Stimulated activated CD8-positive, alpha-beta memory T cell treated with anti-CD3 and anti-CD28 coated beads, Interleukin-12 subunit alpha, Interleukin-12 subunit beta, amount 100 ng/mL, for 24 hours (primary cell): ENCODE data around the gene DYSF.

Experiments used
- DNase-seq: peaks from one replicate; pipeline ENCODE4 v3.0.0-alpha.2; 2020; ENCODE audit errors: extremely low read depth

DYSF gene

DNA sequence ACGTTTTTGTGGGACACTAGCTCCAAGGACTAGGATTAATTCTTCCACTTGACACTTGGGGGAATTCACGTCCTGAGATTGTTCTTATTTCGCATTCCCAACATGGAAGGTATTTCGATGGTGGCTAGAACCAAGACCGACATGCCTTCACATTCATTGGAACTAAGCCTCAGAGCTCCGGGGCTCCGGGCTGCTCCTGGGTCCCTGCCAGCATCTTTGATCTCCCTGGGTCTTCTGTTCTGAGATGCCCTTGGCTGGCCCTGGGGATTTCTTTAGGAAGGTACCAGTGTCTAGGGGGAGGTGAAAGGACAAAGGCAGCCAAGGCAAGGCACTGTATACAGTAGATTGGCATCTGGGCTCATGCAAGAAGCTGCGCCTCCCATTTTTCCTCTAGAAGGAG, 76.8 kb downstream of the DYSF start:
- DNase-seq: no peak

DNA sequence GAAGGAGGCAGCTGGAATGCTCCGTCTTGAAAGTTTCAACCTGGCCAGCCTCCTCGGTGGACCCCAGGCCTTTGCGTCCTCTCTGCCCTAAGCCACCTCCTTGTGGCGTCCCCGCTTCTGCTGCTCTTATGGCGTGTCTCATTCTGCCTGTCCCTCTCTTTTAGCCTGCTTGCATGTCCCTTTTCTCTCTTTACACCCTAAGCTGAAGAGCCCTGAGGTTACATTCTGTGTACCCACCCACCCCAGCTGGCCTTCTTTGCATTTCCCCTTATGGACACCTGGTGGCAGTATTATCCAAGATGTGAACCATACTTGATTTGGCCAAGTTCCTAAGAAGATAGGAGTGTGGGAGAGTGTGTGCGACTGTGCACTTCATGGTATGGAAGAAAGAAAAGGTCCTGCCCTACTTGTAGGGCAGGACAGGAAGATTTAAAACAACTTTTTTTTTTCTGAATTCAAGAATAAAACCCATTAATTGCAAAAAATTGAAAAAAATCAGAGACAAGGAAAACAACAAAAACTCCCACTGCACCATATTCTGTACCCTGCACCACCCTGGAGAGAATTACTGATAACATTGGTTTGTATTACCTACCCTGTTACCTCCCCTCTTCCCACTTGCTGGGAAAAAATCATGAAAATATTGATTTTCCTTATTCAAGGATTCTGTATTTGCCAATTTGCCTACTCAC, 77.4 kb downstream of the DYSF start:
- DNase-seq: no peak

DNA sequence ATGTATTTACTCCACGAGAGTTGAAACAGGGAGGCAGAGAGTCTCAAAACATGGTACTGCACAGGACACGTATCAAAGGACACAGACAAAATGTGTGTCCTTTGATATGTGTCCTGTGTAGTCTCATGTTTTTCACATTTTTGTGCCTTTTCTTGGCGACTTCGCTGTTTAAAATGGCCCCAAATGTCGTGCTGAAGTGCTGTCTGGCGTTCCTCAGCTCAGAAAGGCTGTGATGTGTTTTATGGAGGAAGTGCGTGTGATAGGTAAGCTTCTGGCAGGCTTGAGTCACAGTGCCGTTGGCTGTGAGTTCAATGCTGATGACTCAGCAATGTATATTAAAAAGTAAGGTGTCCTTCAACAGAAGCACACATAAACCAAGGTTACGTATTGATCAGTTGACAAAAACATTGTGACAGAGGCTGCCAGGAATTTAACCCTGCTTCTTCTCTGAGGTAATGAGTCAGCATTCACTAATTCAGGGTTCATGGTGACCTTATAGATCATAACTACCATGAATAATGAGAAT, 78.2 kb downstream of the DYSF start:
- DNase-seq: no peak

DNA sequence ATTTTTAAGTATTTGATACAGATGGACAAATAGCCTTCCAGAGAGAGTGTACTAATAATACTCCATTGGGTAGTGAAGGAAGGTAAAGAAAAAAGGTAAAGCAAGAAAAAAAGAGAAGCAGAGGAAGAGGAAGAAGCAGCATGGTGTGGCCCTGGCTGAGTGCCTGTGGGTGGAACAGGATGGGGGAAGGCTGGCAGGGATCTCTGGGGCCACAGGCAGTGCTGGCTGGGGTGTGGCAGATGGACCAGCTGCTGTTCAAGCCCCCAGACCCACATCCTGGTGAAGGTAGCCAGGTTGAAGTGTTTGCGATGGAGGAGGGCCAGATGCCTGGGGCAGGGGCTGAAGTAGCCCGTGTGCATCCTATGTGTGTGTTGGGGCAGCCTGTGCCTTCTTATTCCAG, 79.0 kb downstream of the DYSF start:
- no peak for DNase-seq

DNA sequence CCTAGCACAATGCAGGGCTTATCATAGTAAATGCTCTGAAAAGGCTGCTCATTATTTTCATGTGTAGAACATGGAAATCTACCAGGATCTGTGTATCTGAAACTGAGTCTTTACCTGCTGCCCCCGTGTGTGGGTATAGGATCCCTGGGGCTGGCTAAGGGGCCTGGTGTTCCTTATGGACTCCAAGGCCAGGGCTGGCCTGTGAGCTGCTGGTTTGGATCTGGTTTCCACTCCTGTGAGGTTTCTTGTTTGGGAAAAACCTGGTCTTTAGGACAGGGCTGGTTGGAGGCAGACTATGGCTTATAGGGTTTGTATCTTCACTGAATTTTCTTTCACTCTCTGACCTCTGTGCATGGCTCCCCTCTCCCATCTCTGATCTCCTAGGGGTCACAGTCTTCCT, 80.8 kb downstream of the DYSF start:
- DNase-seq: no peak

DNA sequence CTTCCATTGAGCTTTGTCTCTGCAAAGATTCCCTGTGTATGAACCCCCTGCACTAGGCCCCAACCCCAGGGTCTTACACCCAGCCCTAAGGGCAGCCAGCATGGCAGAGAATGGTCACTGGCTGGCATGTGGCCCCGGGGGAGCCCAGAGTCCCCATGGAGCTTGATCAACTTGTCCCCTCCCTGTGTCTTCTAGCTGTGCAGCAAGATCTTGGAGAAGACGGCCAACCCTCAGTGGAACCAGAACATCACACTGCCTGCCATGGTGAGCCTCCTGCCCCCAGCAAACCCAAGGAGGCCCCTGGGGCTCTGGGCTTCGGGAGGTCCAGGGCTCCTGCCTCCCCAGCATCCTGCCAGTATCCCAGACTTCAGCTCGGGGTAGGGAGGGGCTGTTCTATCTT, 81.5 kb downstream of the DYSF start:
- no peak for DNase-seq

DNA sequence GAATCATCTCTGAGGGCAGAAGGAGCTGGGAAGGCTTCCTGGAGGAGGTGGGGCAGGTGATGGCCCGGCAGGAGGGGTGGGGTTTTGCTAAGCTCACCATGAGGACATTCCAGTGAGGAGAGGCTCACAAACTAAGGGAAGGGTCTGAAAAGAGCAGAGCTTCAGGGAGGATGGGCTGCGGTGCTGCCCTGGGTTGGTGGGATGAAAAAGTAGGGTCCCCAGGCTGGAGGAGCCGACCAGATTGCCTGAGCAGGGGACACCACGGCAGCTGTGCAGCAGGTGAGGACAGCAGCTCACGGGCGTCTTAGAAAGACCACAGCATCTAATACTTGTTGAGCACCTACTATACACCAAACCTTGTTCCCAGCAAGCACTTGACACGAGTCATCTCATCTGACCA, 82.2 kb downstream of the DYSF start:
- DNase-seq: no peak

DNA sequence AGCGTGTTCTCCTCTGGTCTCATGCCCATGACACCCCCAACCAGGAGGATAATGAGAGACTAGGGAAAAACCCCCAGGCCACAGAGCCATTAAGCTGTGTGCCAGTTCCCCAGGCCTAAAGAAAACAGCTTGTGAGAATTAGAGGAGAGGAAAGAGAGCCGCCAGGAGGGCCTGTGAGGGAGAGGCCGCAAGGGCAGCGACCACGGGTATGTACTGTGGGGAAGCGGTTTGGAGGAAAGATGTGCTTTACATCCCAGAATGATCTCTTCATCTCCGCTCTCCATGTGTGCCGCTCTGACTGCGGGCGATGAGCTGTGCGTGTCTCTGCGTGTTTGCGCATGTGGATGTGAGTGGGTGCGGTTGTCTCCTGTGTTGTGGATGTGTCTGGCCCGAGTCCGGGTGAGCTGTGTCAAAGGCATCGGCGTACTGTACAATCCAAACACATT, 82.9 kb downstream of the DYSF start:
- DNase-seq: no peak

DNA sequence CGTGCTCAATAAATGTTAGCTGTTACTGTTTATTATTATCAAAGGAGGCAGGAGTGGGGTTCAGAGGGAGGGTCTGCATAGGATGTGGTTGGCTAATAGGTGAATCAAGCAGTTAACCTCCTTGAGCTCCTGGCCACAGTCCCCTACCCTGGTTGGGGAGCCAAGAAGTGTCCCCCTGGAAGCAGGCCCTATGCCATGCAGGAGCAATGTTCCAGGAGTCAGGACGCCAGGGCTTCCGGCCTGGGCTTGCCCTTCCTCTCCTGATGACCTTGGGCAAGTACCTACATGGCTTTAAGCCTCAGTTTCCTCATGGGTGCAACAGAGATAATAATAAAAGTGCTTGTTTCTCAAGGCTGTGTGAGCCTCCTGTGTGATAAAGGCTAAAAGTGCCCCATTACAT, 84.9 kb downstream of the DYSF start:
- no peak for DNase-seq

DNA sequence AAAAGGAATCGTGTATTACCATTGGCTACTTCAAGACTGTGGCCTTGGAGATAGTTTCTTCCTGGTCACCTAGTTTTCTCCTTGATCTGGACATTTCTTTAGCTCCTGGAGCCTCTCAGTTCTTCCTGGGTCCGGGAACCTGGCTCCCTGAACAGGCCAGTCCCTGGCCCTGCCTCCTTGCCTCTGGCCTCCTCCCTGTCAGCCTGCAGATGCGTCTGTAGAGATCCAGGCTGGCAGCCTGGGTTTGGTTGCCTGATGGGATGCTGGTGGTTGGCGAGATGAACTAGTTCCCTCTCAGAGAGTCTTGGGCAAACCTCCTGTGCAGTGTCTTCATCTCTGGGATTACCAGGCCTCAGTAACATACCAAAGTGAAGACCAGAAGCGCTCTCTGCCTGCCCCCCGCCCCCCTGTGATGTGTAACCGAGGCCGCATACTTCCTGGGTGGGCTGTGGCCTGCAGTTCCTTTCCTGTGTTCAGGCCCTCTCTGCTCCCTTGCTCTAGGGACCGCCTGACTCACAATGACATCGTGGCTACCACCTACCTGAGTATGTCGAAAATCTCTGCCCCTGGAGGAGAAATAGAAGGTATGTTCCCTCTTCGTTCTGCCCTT, 85.4 kb downstream of the DYSF start:
- DNase-seq: no peak

DNA sequence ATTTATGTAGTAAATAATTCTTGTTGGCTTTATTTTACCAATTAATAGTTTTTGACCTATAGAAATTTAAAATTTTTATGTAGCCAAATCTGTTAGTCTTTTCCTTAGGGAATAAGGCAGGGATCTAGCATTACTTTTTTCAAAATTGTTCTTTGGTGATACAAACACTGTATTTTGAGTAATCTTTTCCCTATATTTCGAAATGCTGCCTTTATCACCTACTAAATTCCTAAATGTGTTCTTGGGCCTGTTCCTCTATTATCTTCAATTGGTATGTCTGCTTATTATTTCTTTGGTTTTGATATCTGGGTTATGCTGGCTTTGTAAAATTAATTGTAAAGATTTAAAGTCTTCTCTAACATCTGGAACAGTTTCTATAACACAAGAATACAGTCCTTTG, 87.5 kb downstream of the DYSF start:
- no peak for DNase-seq

DNA sequence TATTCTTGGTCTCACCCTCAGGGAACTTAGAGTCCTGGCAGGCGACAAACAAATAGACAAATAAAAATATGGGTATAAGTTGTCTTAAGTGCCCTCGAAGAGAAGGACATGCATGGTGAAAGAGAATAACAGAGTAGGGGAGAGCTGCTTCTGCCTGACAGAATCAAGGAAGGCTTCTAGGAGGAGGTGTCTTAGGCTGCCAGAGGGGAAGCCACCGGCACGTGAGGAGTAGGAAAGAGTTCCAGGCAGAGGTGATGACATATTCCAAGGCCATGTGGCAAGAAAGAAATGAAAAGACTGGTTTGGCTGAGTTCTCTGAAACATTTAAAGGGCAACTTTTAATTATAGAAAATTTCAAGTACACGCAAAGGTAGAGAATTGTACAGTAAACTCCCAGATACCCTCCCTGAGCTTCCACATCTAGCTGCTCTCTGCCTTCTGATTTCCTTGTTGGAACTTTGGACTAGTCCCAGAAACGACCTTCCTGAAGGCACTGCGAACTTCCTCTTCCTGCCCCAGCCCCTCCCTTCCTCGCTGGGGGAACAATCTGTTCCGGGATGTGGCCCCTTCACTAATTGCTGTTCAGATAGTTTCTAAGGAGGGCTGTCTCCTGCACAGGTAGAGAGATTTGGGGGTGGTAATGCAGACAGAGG, 91.7 kb downstream of the DYSF start:
- no peak for DNase-seq

DNA sequence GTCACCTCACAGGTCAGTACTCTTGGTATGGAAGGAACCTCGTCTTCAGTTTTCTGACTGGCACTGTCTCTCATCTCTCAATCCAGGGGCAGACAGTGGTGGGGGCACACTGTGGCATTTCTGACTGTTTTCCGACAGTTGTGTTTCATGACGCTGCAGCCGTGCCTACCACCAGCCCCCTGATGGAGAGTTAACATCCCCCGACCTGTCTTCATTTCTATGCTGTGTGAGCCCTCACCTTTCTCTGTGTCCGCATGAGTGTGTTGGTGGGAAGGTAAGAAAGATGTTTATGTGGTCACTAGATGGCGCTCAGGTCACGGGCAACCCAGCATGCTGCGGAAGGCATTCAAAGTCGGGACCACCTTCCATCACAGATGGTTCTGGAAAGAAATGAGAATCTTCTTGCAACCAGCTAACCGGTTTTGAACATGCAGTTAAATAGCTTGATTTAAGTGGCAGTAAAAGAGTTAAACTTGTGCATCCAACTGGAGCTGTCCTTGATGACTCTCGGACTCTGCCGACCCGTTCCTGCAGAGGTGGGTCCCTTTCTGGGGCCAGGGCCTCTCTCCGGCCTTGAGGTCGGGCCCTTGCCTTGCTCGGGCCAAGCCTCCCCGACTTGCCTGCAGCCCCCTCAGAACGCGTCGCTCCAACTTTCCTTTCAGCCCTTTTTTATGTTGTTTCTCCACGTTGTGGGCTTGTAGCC, 92.4 kb downstream of the DYSF start:
- DNase-seq: no peak

DNA sequence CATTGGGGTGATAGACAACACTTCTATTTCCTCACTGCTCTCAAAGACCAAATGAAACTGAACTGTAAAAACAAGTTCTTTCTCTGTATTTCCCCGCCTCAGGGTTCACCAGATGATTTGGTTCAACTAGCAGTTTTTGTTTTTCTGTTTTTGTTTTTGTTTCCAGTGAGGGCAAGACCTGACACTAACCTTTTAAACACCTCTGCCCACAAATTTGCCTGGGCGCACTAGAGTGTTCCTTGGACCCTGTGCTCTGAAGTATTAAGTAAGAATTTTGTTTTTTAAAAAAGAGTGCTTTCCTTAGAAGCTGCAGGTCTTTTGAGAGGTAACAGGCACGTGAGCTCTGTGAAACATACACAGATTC, 92.9 kb downstream of the DYSF start:
- no peak for DNase-seq

DNA sequence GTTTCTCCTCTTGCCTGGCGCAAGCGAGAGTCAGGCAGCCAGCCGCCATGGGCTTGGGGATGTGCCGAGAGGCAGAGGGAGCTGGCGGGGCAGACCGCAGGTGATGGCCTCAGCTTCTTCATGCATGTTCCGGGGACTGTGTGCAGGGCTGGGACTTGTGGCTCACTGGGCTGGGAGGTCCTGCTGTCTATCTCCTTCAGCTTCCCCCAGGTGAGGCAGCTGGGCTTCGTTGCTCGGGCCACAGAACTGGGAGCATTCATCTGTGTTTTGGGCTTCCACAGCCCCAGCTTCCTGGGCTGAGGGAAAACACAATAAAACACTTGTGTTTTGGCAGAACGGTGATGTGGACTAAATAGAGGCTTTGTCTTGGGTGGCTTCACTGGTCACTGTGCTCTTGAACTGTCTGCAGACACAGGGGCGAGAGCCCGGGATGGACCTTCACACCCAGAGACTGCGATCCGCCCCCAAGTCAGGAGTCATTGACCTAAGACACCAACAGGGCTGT, 93.5 kb downstream of the DYSF start:
- DNase-seq: no peak

DNA sequence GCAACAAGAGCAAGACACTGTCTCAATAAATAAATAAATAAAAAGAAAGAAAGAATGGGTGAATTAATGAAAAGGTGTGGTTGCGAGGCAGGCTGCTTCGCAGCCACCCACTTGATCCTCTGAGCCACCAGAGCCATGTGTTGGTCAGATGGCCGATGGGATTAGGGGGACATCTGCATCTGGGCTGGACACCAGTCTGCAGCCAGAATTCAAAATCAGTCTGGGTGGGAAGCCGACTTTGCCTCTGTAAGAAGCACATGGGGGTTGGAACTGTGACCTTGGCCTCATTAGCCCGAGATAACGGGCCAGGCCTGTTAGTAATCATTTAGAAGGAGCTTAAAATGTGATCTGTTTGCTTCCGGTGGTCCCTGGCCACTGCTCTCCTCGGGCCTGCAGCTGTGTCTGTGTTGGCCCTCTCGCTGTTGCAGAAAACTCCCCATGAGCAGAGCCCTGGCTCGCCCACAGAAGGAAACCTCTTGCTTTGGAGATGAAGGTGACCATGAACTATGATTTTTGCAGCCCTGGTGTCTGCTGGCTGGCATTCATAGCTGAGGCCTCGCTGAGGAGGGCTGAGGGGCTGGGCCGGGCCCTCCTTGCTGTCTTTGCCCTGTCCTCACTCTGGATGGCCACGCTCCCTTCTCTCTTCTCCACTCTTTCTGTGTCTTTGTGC, 94.4 kb downstream of the DYSF start:
- no peak for DNase-seq

DNA sequence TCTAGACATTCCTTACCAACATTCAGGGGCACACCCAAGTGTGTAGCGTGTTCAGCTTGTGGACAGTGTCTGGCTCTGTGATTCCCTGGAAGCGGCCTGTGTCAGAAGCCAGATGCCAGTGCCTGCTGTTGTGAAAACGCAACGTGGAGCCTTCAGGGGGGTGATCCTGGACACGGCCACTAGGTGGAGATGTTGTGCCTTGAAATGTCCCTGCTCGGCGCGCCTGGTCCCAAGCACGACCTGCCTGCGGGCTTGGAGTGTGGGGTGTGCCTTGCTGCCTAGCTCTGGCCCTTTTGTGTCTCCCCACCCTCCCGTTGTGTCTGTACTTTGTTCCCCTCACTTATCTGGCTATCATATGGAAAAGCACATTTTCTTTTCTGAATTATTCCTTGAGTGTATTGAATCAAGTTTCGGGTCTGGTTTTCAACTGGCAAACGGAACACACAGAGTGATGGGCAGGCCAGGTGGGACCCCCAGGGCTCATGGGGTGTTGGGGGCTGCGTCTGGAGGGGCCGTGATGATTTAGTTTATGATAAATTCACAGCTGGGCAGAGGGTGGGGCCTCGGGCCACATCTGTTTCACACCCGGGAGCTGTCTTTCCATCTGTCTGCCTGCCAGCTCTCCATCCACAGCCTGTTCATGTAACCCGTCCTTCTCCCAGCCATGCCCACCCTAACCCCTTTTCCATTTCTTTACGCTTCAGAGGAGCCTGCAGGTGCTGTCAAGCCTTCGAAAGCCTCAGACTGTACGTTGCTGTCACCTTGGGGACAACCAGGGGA, 95.5 kb downstream of the DYSF start:
- DNase-seq: peak; percentile 16

DNA sequence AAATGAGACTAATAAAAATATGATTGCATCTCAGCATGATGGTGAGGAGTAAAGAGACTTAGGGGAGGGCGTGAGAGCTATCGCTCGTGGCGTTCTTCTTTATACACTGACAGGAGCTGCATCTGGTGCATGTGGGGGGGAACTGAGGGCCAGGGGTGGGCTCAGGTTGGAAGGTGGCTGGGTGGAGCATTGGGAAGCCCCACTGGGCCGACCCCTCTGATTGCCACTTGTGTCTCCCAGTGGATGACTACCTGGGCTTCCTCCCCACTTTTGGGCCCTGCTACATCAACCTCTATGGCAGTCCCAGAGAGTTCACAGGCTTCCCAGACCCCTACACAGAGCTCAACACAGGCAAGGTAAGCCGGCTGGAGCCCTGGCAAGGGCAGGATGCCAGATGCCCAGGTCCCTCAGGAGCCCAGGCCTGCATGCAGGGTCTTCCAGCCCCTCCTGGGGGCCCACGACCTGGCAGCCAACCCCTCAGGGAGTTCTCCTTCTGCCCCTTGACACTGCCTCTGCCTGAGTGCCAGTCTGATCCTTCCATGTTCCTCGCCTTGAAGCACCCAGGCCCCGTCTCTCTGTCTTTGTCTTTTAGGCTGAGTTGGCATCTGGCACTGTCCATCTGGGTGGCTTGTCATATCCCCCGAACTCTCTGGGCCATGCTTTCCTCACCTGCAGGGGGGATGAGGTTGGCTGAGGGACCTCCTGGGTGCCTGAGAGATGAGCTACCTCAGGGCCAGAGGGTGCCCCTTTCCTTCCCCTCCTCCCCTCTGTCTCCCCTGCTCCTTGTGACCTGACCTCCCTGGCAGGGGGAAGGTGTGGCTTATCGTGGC, 97.7 kb downstream of the DYSF start:
- DNase-seq: no peak

DNA sequence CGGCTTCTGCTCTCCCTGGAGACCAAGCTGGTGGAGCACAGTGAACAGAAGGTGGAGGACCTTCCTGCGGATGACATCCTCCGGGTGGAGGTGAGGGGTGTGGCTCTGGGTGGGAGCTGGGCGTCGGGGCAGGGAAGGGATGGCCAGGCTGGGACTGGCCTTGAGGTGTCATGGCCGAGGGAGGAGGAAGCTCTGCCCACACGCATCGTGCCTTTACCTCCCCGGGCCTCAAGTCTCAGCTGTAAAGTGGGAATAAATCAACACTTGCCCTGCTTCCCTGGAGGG, 98.2 kb downstream of the DYSF start:
- no peak for DNase-seq

DNA sequence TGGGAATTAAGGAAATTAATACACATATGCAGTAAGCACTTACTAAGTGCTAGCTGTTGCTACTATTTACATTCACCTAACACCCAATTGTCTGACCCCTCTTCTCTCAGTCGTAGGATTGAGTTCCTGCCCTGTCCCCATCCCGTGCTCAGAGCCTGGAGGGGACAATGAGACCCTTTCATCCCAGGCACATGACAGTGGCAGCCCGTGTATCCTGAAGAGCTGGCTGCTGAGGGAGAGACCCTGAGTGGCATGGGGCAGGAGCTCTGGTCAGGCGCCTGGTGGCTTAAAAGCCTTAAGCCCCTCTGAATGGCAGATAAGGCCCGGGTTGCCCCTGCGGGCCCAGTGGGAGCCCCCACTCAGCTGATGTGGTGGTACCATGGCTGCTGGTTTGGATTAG, 99.0 kb downstream of the DYSF start:
- DNase-seq: no peak
